Pancreas (tissue), 10 donors: ENCODE data around the gene SPCS3. TPM values are rescaled to one million over a fixed set of nuclear protein-coding genes. Genes with fewer than 3 reads are reported as not detected.
"Not testable (repeated sequence)": the region's sequence is repeated elsewhere in the genome, so short reads cannot be mapped to it uniquely, and the experiment has no call there.

ENCODE experiments used
- ATAC-seq, 4 donors: fragments of 200-7000 bp; cut with Tn5 transposase; one replicate each; pipeline versions ENCODE4 v1.8.0 to v1.9.1; 2020; ENCODE audit warnings: mild to moderate bottlenecking in 4 of 4, moderate library complexity in 4 of 4
- DNase-seq, 6 donors: peaks; one replicate each; pipeline ENCODE4 v3.0.0-alpha.2; 2020
- FAIRE-seq: peaks from 2 replicates; lab custom pipeline; 2012; peaks lifted over from hg19 to GRCh38; lab: Jason Lieb, UNC
- H3K27ac ChIP-seq, 4 donors: fragments of 200-600 bp; sonication (generic); 1 replicate in 3 of 4; 2 replicates in 1 of 4; pipeline versions ENCODE4 v1.5.0 to v1.8.0; 2020
- H3K27me3 ChIP-seq, 4 donors: fragments of 200-600 bp; one replicate each; pipeline ENCODE4 v1.8.0; 2021
- H3K36me3 ChIP-seq, 3 donors: fragments of 200-600 bp; sonication (generic) in 1 of 3; one replicate each; pipeline versions ENCODE4 v1.5.0 to v1.8.0; 2020 to 2021
- H3K4me1 ChIP-seq, 3 donors: fragments of 200-600 bp; one replicate each; pipeline ENCODE4 v1.8.0; 2021
- H3K4me3 ChIP-seq, 4 donors: fragments of 200-600 bp; sonication (generic) in 2 of 4; one replicate each; pipeline versions ENCODE4 v1.5.0 to v1.8.0; 2020 to 2021
- H3K9me3 ChIP-seq, 4 donors: fragments of 200-600 bp; one replicate each; pipeline ENCODE4 v1.8.0; 2021
- CTCF ChIP-seq, 4 donors: fragments of 200-600 bp; sonication (generic) in 3 of 4; IDR thresholded peaks; one replicate each; pipeline versions ENCODE4 v1.5.0 to v1.8.0; 2021; ENCODE audit warnings: antibody characterized with exemption in 4 of 4
- WGBS, 2 donors: extraction: QIAGEN DNeasy Blood & Tissue Kit; methylation state at CpG; one replicate each; pipeline ENCODE4 v1.1.7; 2013; 5-methylcytosine and 5-hydroxymethylcytosine counted together
- intact Hi-C, 3 donors: fragments of 100-400 bp; cut with DNase I; formaldehyde crosslinking; loops; one replicate each; pipeline versions ENCODE4 v1.11.1 to v1.14.2; 2022
- polyA plus RNA-seq, 2 donors: library from polyadenylated mRNA; stranded (reverse); fragments of 200-250 nt; gene quantifications; one replicate each; pipeline ENCODE4 v1.2.3, GENCODE V29; 2013
- total RNA-seq, 6 donors: library from RNA; stranded (reverse); fragmentation: NEBNext Ultra II Directional in 4 of 6; extraction: Animal tissue kit (Norgen Biotek cat#: 25700) in 4 of 6; gene quantifications; one replicate each; pipeline versions ENCODE4 v1.2.1 to v1.2.4, GENCODE V29; 2021 to 2023
- donor health status: healthy with polysubstance abuse.
- donor health status: DM: no; HTN: no; CAD: no; lungs with moderate emphysema.
- donor health status: DM: no; HTN: no; CAD: no.
- donor health status: control.
- donor health status: control.
- donor health status: Bipolar disorder and iron deficiency.
- donor health status: DM: yes; HTN: yes; CAD: no.
- donor health status: DM: no; HTN: no; CAD: no.
- donor health status: DM: no; HTN: no; CAD: no.
- donor health status: DM: yes; HTN: yes; CAD: no.

SPCS3 gene
- total and polyA plus RNA-seq, 8 donors = 24.2 to 166 (median 128) TPM

- peak in 3 of 4 donors; percentile 36 to 51 (median 43) for ATAC-seq
- WGBS, 2 donors = 18 to 21% methylated on average over 3 of the region's 3 CpGs
These were observed 20.4 kb downstream of the SPCS3 start for GRCh38 chr4:176339936-176340761.

GRCh38 chr4:176340871-176341685, 21.3 kb downstream of the SPCS3 start:
- H3K36me3 ChIP-seq = no peaks in the 10 kb centered on the region
- FAIRE-seq = peak; percentile 86
- intact Hi-C loops = loop anchor here in 1 of 3 donors (10.0 kb wide), 1 partner anchor 306 kb away; no protein-coding TSS in a partner anchor
- TF ChIP-seq CTCF (IDR thresholded peaks at IDR 0.05) = peak in 3 of 4 donors; percentile 22 to 42 (median 34)
- no peaks in the 10 kb centered on the region for H3K27me3 ChIP-seq
- H3K4me3 ChIP-seq = no peak overlapping the region
- H3K4me1 ChIP-seq = peaks cover 0 to 4% (median 0%) of the 10 kb centered on the region in 3 donors
- H3K9me3 ChIP-seq = no peaks in the 10 kb centered on the region
- 39 to 44% methylated on average over 8 of the region's 8 CpGs for WGBS, 2 donors
- DNase-seq = no peak
- no peak overlapping the region for H3K27ac ChIP-seq
- peak; percentile 67 to 93 (median 87) for ATAC-seq

More at GRCh38 chr4:176339936-176340761, 20.4 kb downstream of the SPCS3 start:
- Histone ChIP-seq H3K27ac (no peak overlapping the region), H3K36me3 (no peaks in the 10 kb centered on the region), H3K4me3 (no peak overlapping the region), H3K27me3 (no peaks in the 10 kb centered on the region), H3K9me3 (no peaks in the 10 kb centered on the region), H3K4me1 (peaks cover 0 to 4% (median 0%) of the 10 kb centered on the region in 3 donors)
- intact Hi-C loops = loop anchor here in 1 of 3 donors (10.0 kb wide), 1 partner anchor 305 kb away; no protein-coding TSS in a partner anchor
- FAIRE-seq (no peak), DNase-seq (no peak)
- no peak for TF ChIP-seq CTCF (IDR thresholded peaks at IDR 0.05)

GRCh38 chr4:176342384-176342783, 22.6 kb downstream of the SPCS3 start:
- intact Hi-C loops = loop anchor here in 1 of 3 donors (10.0 kb wide), 1 partner anchor 308 kb away; no protein-coding TSS in a partner anchor
- Histone ChIP-seq H3K36me3 (no peaks in the 10 kb centered on the region), H3K27me3 (no peaks in the 10 kb centered on the region), H3K4me3 (no peak overlapping the region), H3K27ac (no peak overlapping the region), H3K4me1 (peaks cover 0 to 4% (median 0%) of the 10 kb centered on the region in 3 donors), H3K9me3 (no peaks in the 10 kb centered on the region)
- no peak for ATAC-seq
- WGBS, 2 donors = 98 to 99% methylated on average over 7 of the region's 7 CpGs
- no peak for FAIRE-seq
- TF ChIP-seq CTCF (IDR thresholded peaks at IDR 0.05) = no peak
- no peak for DNase-seq

GRCh38 chr4:176343286-176343685, 23.5 kb downstream of the SPCS3 start:
- H3K27ac ChIP-seq = no peak overlapping the region
- no peak overlapping the region for H3K4me3 ChIP-seq
- intact Hi-C loops = loop anchor here in 1 of 3 donors (10.0 kb wide), 1 partner anchor 308 kb away; no protein-coding TSS in a partner anchor
- FAIRE-seq = no peak
- H3K4me1 ChIP-seq = peaks cover 0 to 4% (median 0%) of the 10 kb centered on the region in 3 donors
- no peak for TF ChIP-seq CTCF (IDR thresholded peaks at IDR 0.05)
- H3K9me3 ChIP-seq = no peaks in the 10 kb centered on the region
- ATAC-seq = no peak
- H3K36me3 ChIP-seq = no peaks in the 10 kb centered on the region
- WGBS, 2 donors = 88 to 100% methylated on average over 2 of the region's 2 CpGs
- peak in 1 of 6 donors; percentile 34 for DNase-seq
- no peaks in the 10 kb centered on the region for H3K27me3 ChIP-seq

- not testable (repeated sequence) for H3K4me1 ChIP-seq, ATAC-seq, H3K9me3 ChIP-seq, FAIRE-seq, H3K4me3 ChIP-seq, H3K36me3 ChIP-seq, H3K27ac ChIP-seq, H3K27me3 ChIP-seq, DNase-seq
- 90% methylated on average over 7 of the region's 7 CpGs for WGBS, 2 donors
- intact Hi-C loops = loop anchor here in 1 of 3 donors (10.0 kb wide), 1 partner anchor 311 kb away; no protein-coding TSS in a partner anchor
These were observed 25.6 kb downstream of the SPCS3 start for GRCh38 chr4:176345346-176345745.

GRCh38 chr4:176346836-176347235, 27.1 kb downstream of the SPCS3 start:
- H3K27me3 ChIP-seq, H3K4me3 ChIP-seq, DNase-seq, H3K9me3 ChIP-seq, H3K36me3 ChIP-seq, H3K27ac ChIP-seq, FAIRE-seq, H3K4me1 ChIP-seq, ATAC-seq: not testable (repeated sequence)
- intact Hi-C loops = loop anchor here in 1 of 3 donors (10.0 kb wide), 1 partner anchor 312 kb away; no protein-coding TSS in a partner anchor
- WGBS, 2 donors = 86 to 89% methylated on average over 2 of the region's 2 CpGs
